Esophagus muscularis mucosa (tissue), 4 donors: ENCODE data around the gene SLC13A2. TPM values are rescaled to one million over a fixed set of nuclear protein-coding genes. Genes with fewer than 3 reads are reported as not detected.

ENCODE experiments used
- DNase-seq: peaks from one replicate; pipeline ENCODE4 v3.0.0-alpha.2; 2017; ENCODE audit errors: extremely low spot score
- H3K27ac ChIP-seq, 4 donors: fragments of 200-600 bp; sonication (generic); replicated peaks in 1 of 4; 1 replicate in 3 of 4; 2 replicates in 1 of 4; pipeline ENCODE4 v1.5.1; 2016 to 2019; ENCODE audit warnings: mild to moderate bottlenecking in 1 of 4
- H3K27me3 ChIP-seq, 4 donors: fragments of 200-600 bp; sonication (generic); one replicate each; pipeline versions ENCODE4 v1.5.1 to v1.6.0; 2016 to 2019
- H3K36me3 ChIP-seq, 4 donors: fragments of 200-600 bp; sonication (generic); one replicate each; pipeline ENCODE4 v1.5.1; 2016 to 2019
- H3K4me1 ChIP-seq, 4 donors: fragments of 200-600 bp; sonication (generic); one replicate each; pipeline ENCODE4 v1.5.1; 2016 to 2019
- H3K4me3 ChIP-seq, 4 donors: fragments of 200-600 bp; sonication (generic); 1 replicate in 2 of 4; 2 replicates in 2 of 4; pipeline ENCODE4 v1.5.1; 2016 to 2019; ENCODE audit warnings: mild to moderate bottlenecking in 4 of 4, moderate library complexity in 1 of 4
- H3K9me3 ChIP-seq, 4 donors: fragments of 200-600 bp; sonication (generic); 1 replicate in 3 of 4; 2 replicates in 1 of 4; pipeline ENCODE4 v1.5.1; 2016 to 2019
- EP300 ChIP-seq: sonication (generic); formaldehyde crosslinking; IDR thresholded peaks from one replicate; pipeline ENCODE4 v1.6.1; 2017; ENCODE audit warnings: antibody characterized with exemption
- POLR2A ChIP-seq: fragments of 450-650 bp; IDR thresholded peaks from one replicate; pipeline ENCODE4 v1.6.1; 2017; ENCODE audit warnings: antibody characterized with exemption, moderate library complexity, mild to moderate bottlenecking, low read depth
- POLR2AphosphoS5 ChIP-seq, 2 donors: sonication (generic); formaldehyde crosslinking; IDR thresholded peaks; one replicate each; pipeline ENCODE4 v1.6.1; 2017; ENCODE audit warnings: antibody characterized with exemption in 2 of 2
- WGBS: methylation state at CpG from one replicate; pipeline ENCODE4 v1.1.5; 2018; 5-methylcytosine and 5-hydroxymethylcytosine counted together
- intact Hi-C: fragments of 100-400 bp; cut with DNase I; formaldehyde crosslinking; loops from one replicate; pipeline ENCODE4 v1.15.1; 2023
- total RNA-seq, 4 donors: library from RNA; depleted of rRNA; stranded (reverse); fragments of >200 nt; gene quantifications; one replicate each; pipeline versions ENCODE4 v1.1.0 to v1.2.1, GENCODE V29; 2016
- TF ChIP-seq, protein P1 (sequence below), 3 experiments: fragments of 200-600 bp in 2 of 3; fragments of 450-650 bp in 1 of 3; sonication (generic) in 2 of 3; IDR thresholded peaks; one replicate each; pipeline ENCODE4 v1.5.1; 2017 to 2019; ENCODE audit warnings: antibody characterized with exemption in 3 of 3, mild to moderate bottlenecking in 2 of 3, moderate library complexity in 1 of 3

SLC13A2 gene
- total RNA-seq, 4 donors from 2014 or later: not detected

DNA sequence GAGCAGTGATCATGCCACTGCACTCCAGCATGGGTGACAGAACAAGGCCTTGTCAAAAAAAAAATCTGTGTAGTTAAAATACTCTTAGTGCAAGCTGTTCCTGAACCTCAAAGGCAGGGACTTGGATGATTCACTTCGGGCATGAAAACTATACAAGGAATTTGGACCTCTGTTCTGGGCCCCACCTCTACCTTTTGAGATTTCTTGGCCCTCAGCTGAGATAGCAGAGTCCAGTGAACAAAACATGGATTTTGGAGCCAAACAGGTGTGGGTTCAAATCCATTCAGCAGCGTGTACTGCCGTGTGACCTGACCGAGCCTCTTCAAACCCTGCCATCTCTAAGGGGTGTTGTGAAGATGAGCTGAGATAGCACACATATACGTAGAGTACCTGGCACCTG lies 6.8 kb downstream of the SLC13A2 start:
- no peaks in the 10 kb centered on the region for H3K4me1 ChIP-seq
- TF ChIP-seq, protein P1, sequence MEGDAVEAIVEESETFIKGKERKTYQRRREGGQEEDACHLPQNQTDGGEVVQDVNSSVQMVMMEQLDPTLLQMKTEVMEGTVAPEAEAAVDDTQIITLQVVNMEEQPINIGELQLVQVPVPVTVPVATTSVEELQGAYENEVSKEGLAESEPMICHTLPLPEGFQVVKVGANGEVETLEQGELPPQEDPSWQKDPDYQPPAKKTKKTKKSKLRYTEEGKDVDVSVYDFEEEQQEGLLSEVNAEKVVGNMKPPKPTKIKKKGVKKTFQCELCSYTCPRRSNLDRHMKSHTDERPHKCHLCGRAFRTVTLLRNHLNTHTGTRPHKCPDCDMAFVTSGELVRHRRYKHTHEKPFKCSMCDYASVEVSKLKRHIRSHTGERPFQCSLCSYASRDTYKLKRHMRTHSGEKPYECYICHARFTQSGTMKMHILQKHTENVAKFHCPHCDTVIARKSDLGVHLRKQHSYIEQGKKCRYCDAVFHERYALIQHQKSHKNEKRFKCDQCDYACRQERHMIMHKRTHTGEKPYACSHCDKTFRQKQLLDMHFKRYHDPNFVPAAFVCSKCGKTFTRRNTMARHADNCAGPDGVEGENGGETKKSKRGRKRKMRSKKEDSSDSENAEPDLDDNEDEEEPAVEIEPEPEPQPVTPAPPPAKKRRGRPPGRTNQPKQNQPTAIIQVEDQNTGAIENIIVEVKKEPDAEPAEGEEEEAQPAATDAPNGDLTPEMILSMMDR (IDR thresholded peaks at IDR 0.05): no peak
- no peak for TF ChIP-seq EP300
- TF ChIP-seq POLR2A: no peak
- no peak for TF ChIP-seq POLR2AphosphoS5 (IDR thresholded peaks at IDR 0.05)
- H3K4me3 ChIP-seq: no peak overlapping the region
- peaks cover 0 to 22% (median 0%) of the 10 kb centered on the region in 4 donors for H3K27me3 ChIP-seq
- H3K36me3 ChIP-seq: no peaks in the 10 kb centered on the region
- 90% methylated on average over 5 of the region's 5 CpGs for WGBS
- intact Hi-C loops: no loop called here
- DNase-seq: no peak
- H3K9me3 ChIP-seq: no peaks in the 10 kb centered on the region
- H3K27ac ChIP-seq: no peak overlapping the region

DNA sequence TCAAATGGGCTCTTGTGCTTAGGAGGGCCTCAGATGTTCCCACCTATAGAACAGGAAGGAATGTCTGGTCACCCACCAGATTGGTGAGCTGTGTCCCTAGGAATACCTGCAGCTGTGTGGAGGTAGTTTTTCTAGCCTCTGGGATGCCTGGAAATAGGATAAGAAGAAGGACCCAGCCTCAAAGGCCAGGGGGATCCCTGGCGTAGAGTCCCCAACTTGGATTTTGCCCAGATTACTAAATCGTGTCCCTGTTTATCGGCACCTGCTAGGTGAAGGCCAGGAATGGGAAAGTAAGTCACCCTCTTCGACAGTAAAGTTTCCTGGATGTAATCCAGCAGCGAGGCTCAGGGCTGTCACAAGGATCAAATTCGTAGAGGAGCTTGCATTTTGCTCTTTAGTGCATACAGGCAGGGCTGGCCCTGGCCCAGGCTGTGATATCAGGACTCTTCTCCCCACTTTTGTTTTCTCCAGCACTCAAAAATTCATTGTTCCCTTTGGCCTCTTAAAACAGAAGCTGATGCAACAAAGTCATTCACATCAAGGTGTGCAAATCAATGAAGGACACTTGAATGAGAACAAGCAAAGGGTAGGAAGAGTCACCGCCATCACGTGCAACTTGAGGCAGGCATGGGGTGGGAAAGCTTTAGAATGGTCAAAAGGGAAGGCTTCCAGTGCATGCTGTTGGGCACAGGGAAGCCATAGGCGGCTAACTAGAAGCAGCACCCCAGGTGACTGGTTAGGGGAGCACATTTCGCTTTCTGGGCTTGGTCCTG lies 7.5 kb downstream of the SLC13A2 start:
- no peaks in the 10 kb centered on the region for H3K9me3 ChIP-seq
- no peak for DNase-seq
- H3K4me3 ChIP-seq: no peak overlapping the region
- H3K27me3 ChIP-seq: peaks cover 0 to 22% (median 0%) of the 10 kb centered on the region in 4 donors
- TF ChIP-seq EP300 (no peak), POLR2A (no peak), POLR2AphosphoS5 (IDR thresholded peaks at IDR 0.05) (no peak)
- TF ChIP-seq, protein P1 (IDR thresholded peaks at IDR 0.05): no peak
- intact Hi-C loops: no loop called here
- WGBS: 63% methylated on average over 10 of the region's 10 CpGs
- H3K27ac ChIP-seq: no peak overlapping the region
- no peaks in the 10 kb centered on the region for H3K36me3 ChIP-seq
- no peaks in the 10 kb centered on the region for H3K4me1 ChIP-seq

DNA sequence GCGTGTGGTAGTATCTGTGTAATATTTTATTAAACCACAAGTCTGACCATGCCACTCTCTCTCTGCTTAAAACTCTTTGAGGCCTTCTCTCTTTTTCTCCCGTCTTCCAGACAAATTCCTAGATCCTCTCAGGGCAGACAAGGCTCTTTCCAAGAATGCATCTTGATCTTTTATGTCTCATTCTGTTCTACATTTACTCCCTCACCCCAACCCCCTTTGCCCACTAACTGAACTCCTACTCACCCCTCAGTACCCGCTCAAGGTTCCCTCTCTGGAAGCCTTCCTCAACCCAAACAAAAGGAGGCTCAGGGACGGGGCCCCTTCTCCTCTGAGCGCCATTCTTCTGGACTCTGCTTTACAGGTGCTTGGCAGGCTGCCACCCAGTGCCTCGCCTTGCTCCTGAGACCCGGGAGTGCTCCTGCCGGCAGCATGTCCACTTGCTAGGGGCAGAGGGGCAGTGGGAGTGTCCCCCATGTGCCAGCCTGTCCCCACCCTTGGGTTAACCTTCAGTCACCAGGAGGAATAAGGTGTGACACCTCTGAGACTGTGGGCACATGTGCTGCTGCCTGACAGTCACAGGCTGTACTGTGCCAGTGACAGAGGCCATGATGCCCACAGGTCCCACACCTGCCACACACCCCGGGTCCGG lies 9.2 kb downstream of the SLC13A2 start:
- H3K36me3 ChIP-seq: no peaks in the 10 kb centered on the region
- no peak overlapping the region for H3K27ac ChIP-seq
- no peaks in the 10 kb centered on the region for H3K9me3 ChIP-seq
- no peak for DNase-seq
- no peak for TF ChIP-seq EP300
- no peak for TF ChIP-seq POLR2AphosphoS5 (IDR thresholded peaks at IDR 0.05)
- TF ChIP-seq, protein P1 (IDR thresholded peaks at IDR 0.05): no peak
- TF ChIP-seq POLR2A: no peak
- intact Hi-C loops: no loop called here
- WGBS: 76% methylated on average over 10 of the region's 10 CpGs
- peaks cover 0 to 21% (median 0%) of the 10 kb centered on the region in 4 donors for H3K27me3 ChIP-seq
- no peaks in the 10 kb centered on the region for H3K4me1 ChIP-seq
- no peak overlapping the region for H3K4me3 ChIP-seq

DNA sequence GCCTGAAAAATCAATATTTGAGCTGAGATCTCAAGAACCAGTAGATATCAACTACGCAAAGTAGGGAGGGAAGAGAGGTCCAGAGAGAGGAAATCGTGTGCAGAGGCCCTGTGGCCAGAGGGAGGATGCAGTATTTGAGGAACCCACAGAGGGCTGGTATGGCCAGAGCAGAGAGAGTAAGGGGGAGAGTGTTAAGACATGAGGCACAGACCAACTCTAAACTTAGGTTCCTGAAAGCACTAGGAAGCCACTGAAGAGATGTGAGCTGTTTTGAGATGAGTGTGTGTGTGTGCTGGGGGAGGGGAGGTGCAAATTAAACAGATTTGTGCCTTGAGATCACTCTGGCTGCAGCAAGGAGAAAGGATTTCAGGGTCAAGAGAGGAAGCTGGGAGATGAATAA lies 10.9 kb downstream of the SLC13A2 start:
- Histone ChIP-seq H3K27me3 (peaks cover 0 to 33% (median 0%) of the 10 kb centered on the region in 4 donors), H3K4me1 (no peaks in the 10 kb centered on the region), H3K9me3 (no peaks in the 10 kb centered on the region), H3K4me3 (no peak overlapping the region), H3K36me3 (no peaks in the 10 kb centered on the region), H3K27ac (no peak overlapping the region)
- WGBS: 59% methylated on average over 2 of the region's 2 CpGs
- TF ChIP-seq POLR2A: no peak
- TF ChIP-seq POLR2AphosphoS5 (IDR thresholded peaks at IDR 0.05): no peak
- TF ChIP-seq EP300: no peak
- TF ChIP-seq, protein P1 (IDR thresholded peaks at IDR 0.05): no peak
- intact Hi-C loops: no loop called here
- no peak for DNase-seq
